Tibial nerve (tissue), 4 donors: ENCODE results near the gene IGF2R.

Experiments used
- EP300 ChIP-seq, 2 donors: sonication (generic); formaldehyde crosslinking; IDR thresholded peaks; one replicate each; pipeline ENCODE4 v1.6.1; 2017; ENCODE audit warnings: antibody characterized with exemption in 2 of 2, mild to moderate bottlenecking in 1 of 2
- POLR2A ChIP-seq, 2 donors: fragments of 450-650 bp; IDR thresholded peaks; one replicate each; pipeline ENCODE4 v1.6.1; 2017; ENCODE audit warnings: antibody characterized with exemption in 2 of 2, mild to moderate bottlenecking in 2 of 2, moderate library complexity in 2 of 2
- TF ChIP-seq, protein P1 (sequence below), 5 experiments: fragments of 200-600 bp in 3 of 5; fragments of 450-650 bp in 2 of 5; sonication (generic) in 3 of 5; IDR thresholded peaks; one replicate each; pipeline ENCODE4 v1.5.1; 2016 to 2019; ENCODE audit warnings: antibody characterized with exemption in 5 of 5, mild to moderate bottlenecking in 3 of 5, moderate library complexity in 2 of 5

DNA sequence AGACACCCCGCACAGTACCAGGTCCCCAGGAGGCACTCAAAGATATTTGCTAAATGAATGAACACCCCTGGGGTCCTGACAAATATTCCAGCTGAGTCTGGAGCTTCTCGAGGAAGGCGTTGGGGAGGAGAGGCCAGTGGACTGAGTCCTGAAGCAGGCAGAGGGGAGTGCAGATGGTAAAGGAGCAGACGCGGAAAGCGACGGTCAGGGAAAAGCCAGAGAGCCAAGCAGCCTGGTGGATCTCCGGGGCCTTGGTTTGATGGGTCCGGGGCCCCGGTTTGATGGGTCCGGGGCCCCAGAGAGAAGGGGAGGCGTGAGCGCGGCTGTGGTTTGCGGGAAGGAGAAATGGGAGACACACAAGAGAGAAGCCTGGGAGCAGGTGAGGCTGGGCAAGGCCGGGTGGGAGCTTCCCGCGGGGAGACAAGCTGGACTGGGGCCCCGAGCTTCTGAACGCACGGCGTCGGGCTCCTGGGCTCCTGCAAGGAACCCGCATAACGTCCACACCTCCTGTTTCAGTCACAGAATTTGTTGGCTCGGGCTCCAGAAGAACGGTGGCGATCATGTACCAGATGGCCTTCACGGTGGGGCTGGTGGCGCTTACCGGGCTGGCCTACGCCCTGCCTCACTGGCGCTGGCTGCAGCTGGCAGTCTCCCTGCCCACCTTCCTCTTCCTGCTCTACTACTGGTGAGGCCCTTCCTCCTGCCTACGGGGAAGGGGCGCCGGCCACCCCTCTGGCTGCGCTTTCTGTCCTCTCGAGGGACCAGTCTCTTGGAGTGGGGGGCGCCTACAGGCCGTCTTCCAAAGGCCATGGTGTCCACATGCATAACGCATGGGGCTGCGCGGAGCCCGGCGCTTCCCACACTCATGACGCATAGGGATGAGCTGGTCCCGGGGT is 164.8 kb downstream of the IGF2R start:
- no peak for TF ChIP-seq POLR2A (IDR thresholded peaks at IDR 0.05)
- TF ChIP-seq, protein P1, sequence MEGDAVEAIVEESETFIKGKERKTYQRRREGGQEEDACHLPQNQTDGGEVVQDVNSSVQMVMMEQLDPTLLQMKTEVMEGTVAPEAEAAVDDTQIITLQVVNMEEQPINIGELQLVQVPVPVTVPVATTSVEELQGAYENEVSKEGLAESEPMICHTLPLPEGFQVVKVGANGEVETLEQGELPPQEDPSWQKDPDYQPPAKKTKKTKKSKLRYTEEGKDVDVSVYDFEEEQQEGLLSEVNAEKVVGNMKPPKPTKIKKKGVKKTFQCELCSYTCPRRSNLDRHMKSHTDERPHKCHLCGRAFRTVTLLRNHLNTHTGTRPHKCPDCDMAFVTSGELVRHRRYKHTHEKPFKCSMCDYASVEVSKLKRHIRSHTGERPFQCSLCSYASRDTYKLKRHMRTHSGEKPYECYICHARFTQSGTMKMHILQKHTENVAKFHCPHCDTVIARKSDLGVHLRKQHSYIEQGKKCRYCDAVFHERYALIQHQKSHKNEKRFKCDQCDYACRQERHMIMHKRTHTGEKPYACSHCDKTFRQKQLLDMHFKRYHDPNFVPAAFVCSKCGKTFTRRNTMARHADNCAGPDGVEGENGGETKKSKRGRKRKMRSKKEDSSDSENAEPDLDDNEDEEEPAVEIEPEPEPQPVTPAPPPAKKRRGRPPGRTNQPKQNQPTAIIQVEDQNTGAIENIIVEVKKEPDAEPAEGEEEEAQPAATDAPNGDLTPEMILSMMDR (IDR thresholded peaks at IDR 0.05), result no peak
- no peak for TF ChIP-seq EP300 (IDR thresholded peaks at IDR 0.05)
